ENCODE measurements around the gene ANO9. TPM values are rescaled to one million over a fixed set of nuclear protein-coding genes. Genes with fewer than 3 reads are reported as not detected.

ANO9 gene
- total and polyA plus RNA-seq, 4 donors = 0.20 to 0.75 (median 0.40) TPM

DNA sequence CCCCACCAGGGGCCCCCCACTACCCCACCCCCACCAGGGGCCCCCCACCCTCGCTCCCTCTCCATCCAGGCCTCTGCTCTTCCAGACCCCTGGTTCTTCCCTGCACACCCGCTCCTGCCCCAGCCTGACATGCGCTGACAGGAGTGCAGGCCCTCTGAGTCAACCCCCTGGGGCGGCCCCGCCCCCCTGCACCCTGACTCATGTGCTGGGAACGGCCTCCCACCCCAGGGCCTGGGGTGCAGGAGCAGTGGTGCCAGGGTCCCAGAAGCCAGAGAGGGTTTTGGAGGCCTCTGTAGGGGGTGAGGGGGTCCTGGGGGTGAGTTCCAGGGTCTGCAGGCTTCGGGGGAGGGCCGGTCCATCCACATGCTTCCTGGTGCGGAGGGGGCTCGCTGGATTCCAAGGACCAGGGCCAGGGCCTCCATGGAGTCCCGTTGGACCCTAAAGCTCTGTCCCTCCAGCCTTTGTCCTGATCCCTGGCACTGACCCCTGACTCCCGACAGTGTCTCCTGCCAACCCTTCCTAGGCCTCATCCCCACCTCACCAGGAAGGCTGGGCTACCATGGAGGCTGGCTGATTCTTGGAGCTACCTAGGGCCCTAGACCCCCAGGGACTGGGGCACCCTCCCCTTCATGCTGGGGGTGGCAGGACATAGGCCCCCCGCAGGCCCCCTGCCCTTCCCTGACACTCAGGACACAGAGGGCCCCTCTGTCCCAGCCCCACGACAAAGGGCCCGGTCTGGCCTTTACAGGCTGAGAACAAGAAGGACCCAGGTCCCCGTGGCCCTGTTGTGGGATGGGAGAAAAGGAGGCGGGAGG is 48.4 kb downstream of the ANO9 start:
- H3K9me3 ChIP-seq (ENCODE audit: control insufficient read depth in 4 of 4, low read length in 3 of 4) = no peaks in the 10 kb centered on the region
- no peak overlapping the region for H3K4me3 ChIP-seq (ENCODE audit: low read depth in 1 of 3, low read length in 3 of 3)
- DNase-seq (ENCODE audit: low spot score) = no peak
- H3K36me3 ChIP-seq (ENCODE audit: control insufficient read depth in 4 of 4, insufficient read depth in 3 of 4, low read depth in 1 of 4, low read length in 3 of 4) = no peaks in the 10 kb centered on the region
- WGBS = 82% methylated on average over 17 of the region's 17 CpGs
- H3K9ac ChIP-seq (ENCODE audit: low read depth in 1 of 2, low read length in 2 of 2) = no peak overlapping the region
- H3K27me3 ChIP-seq (ENCODE audit: control insufficient read depth in 4 of 4, insufficient read depth in 4 of 4, low read length in 3 of 4) = no peaks in the 10 kb centered on the region
- TF ChIP-seq RXRA (IDR thresholded peaks at IDR 0.05) = no peak
- no peak for TF ChIP-seq HNF4G (IDR thresholded peaks at IDR 0.05)
- TF ChIP-seq ZBTB33 (IDR thresholded peaks at IDR 0.05) = no peak
- no peak for TF ChIP-seq NR2F2 (IDR thresholded peaks at IDR 0.05)
- no peak for TF ChIP-seq GABPA (IDR thresholded peaks at IDR 0.05 in 1 of 2, conservative IDR thresholded peaks at IDR 0.05 in 1 of 2)
- TF ChIP-seq EGR1 (IDR thresholded peaks at IDR 0.05; ENCODE audit: low read depth in 2 of 2) = no peak
- TF ChIP-seq JUND (IDR thresholded peaks at IDR 0.05) = no peak
- no peak for TF ChIP-seq REST (IDR thresholded peaks at IDR 0.05)
- no peak for TF ChIP-seq FOXA1 (IDR thresholded peaks at IDR 0.05)
- TF ChIP-seq RAD21 (IDR thresholded peaks at IDR 0.05) = no peak
- TF ChIP-seq YY1 (IDR thresholded peaks at IDR 0.05) = no peak
- TF ChIP-seq, protein P1, sequence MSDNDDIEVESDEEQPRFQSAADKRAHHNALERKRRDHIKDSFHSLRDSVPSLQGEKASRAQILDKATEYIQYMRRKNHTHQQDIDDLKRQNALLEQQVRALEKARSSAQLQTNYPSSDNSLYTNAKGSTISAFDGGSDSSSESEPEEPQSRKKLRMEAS (IDR thresholded peaks at IDR 0.05) = no peak
- no peak overlapping the region for H3K27ac ChIP-seq (ENCODE audit: low read depth in 1 of 2, low read length in 2 of 2)
- peaks cover 4 to 15% (median 8%) of the 10 kb centered on the region in 4 donors for H3K4me1 ChIP-seq (ENCODE audit: control insufficient read depth in 4 of 4, insufficient read depth in 4 of 4, low read length in 3 of 4)

DNA sequence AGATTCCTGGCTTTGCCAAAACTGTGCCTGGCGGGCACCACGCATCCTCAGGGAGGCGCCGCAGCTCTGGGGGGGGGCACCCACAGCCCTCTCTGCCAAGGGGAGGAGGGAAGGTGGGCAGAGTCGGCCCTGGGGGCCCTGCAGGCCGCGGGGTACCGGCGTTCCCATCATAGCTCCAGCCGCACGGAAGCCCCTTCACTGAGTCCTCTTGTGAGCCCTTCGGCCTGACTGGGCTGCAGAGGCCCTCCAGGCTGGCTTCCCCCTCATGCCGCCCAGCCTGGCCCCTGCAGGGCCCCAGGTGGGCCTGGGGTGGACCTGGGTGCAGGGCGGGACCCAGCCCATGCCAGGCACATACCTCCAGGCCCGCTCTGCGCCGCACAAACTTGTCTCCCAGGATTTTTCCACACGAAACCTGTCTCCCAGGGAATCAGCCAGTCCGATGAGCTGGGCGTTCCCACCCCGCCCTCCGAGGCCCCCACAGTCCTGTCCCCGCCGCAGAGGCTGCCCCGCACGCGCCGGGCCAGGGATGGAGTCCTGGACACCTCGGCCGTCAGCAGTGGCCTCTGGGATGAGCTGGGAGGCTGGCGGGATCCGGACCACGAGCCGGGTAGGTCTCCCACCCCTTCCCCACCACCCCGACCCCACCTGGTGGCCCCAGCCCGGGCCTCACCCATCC is 49.6 kb downstream of the ANO9 start:
- Histone ChIP-seq H3K4me3 (ENCODE audit: low read depth in 1 of 3, low read length in 3 of 3) (no peak overlapping the region), H3K9ac (ENCODE audit: low read depth in 1 of 2, low read length in 2 of 2) (no peak overlapping the region), H3K27ac (ENCODE audit: low read depth in 1 of 2, low read length in 2 of 2) (no peak overlapping the region), H3K36me3 (ENCODE audit: control insufficient read depth in 4 of 4, insufficient read depth in 3 of 4, low read depth in 1 of 4, low read length in 3 of 4) (no peaks in the 10 kb centered on the region), H3K9me3 (ENCODE audit: control insufficient read depth in 4 of 4, low read length in 3 of 4) (no peaks in the 10 kb centered on the region), H3K4me1 (ENCODE audit: control insufficient read depth in 4 of 4, insufficient read depth in 4 of 4, low read length in 3 of 4) (peaks cover 2 to 11% (median 7%) of the 10 kb centered on the region in 4 donors), H3K27me3 (ENCODE audit: control insufficient read depth in 4 of 4, insufficient read depth in 4 of 4, low read length in 3 of 4) (no peaks in the 10 kb centered on the region)
- TF ChIP-seq TAF1 (conservative IDR thresholded peaks at IDR 0.05) (no peak), FOXA1 (IDR thresholded peaks at IDR 0.05) (no peak), NR2F2 (IDR thresholded peaks at IDR 0.05) (no peak), ZBTB33 (IDR thresholded peaks at IDR 0.05) (no peak), CTCF (IDR thresholded peaks at IDR 0.05; ENCODE audit: low read depth, low read length, missing input control) (no peak), JUND (IDR thresholded peaks at IDR 0.05) (no peak), YY1 (IDR thresholded peaks at IDR 0.05) (no peak), HNF4A (conservative IDR thresholded peaks at IDR 0.05) (no peak), SP1 (IDR thresholded peaks at IDR 0.05) (no peak), GABPA (IDR thresholded peaks at IDR 0.05 in 1 of 2, conservative IDR thresholded peaks at IDR 0.05 in 1 of 2) (no peak), FOXA2 (IDR thresholded peaks at IDR 0.05) (no peak)
- TF ChIP-seq, protein P1 (IDR thresholded peaks at IDR 0.05) = no peak
- no peak for DNase-seq (ENCODE audit: low spot score)
- 91% methylated on average over 36 of the region's 36 CpGs for WGBS

Measured in liver (tissue), 9 donors.